Endothelial cell of umbilical vein (primary cell): ENCODE results near the gene CYSLTR2. TPM values are rescaled to one million over a fixed set of nuclear protein-coding genes. Genes with fewer than 3 reads are reported as not detected.

ENCODE experiments used
- BruUV-seq: library from RNA; stranded (reverse); fragments of 400-500 nt; replicated peaks from 2 replicates; lab custom pipeline; 2021; lab: Mats Ljungman, UMichigan
- CTCF ChIA-PET: fragments of 300-600, 350-600 bp; sonication (Branson Sonifier 250); formaldehyde crosslinking; loops from one replicate; lab custom pipeline; 2021; ENCODE audit warnings: antibody characterized with exemption, inconsistent platforms; lab: Charles Lee
- POLR2A ChIA-PET: fragments of 300-600, 350-600 bp; sonication (Branson Sonifier 250); formaldehyde crosslinking; loops from one replicate; lab custom pipeline; 2021; ENCODE audit warnings: antibody characterized with exemption, inconsistent platforms; lab: Charles Lee
- DNase-seq: peaks from one replicate; pipeline ENCODE4 v3.0.0-alpha.2; 2011; ENCODE audit warnings: low read depth, low spot score
- FAIRE-seq: peaks from 2 replicates; lab custom pipeline; 2011; peaks lifted over from hg19 to GRCh38; lab: Jason Lieb, UNC
- H2AFZ ChIP-seq: 2 replicates; pipeline ENCODE4 v1.6.0; 2012; ENCODE audit warnings: low read depth, low read length, control low read depth, inconsistent platforms
- H3K27ac ChIP-seq: 2 replicates; pipeline ENCODE4 v1.5.1; 2011; ENCODE audit warnings: low read depth, mild to moderate bottlenecking, control low read depth, low read length, moderate library complexity; ENCODE audit not compliant: insufficient read depth
- H3K27me3 ChIP-seq, 2 experiments: 2 replicates each; pipeline versions ENCODE4 v1.6.0 to v1.6.1; 2011; ENCODE audit warnings: low read length in 2 of 2, mixed read lengths in 1 of 2; ENCODE audit not compliant: control insufficient read depth in 2 of 2, insufficient read depth in 2 of 2
- H3K36me3 ChIP-seq, 2 experiments: 2 replicates in 1 of 2; 3 replicates in 1 of 2; pipeline ENCODE4 v1.5.1; 2011; ENCODE audit warnings: low read length in 2 of 2, mild to moderate bottlenecking in 1 of 2, moderate library complexity in 1 of 2; ENCODE audit not compliant: control insufficient read depth in 2 of 2, insufficient read depth in 2 of 2; ENCODE audit errors: extremely low read depth in 1 of 2
- H3K4me1 ChIP-seq: 3 replicates; pipeline ENCODE4 v1.5.1; 2011; ENCODE audit warnings: mild to moderate bottlenecking, low read length; ENCODE audit not compliant: control insufficient read depth, insufficient read depth; ENCODE audit errors: extremely low read depth
- H3K4me2 ChIP-seq: 2 replicates; pipeline ENCODE4 v1.6.1; 2011; ENCODE audit warnings: low read length, control low read depth, mixed read lengths; ENCODE audit not compliant: insufficient read depth
- H3K4me3 ChIP-seq, 3 experiments: fragments of 200-600 bp in 1 of 3; sonication (generic), shearing (Covaris generic) in 1 of 3; replicated peaks in 1 of 3; 2 replicates each; pipeline ENCODE4 v1.5.1; 2011 to 2016; ENCODE audit warnings: control low read depth in 3 of 3, low read length in 3 of 3, mild to moderate bottlenecking in 2 of 3, inconsistent platforms in 1 of 3, low read depth in 1 of 3, moderate library complexity in 1 of 3; ENCODE audit not compliant: insufficient read depth in 1 of 3
- H3K79me2 ChIP-seq: 2 replicates; pipeline ENCODE4 v1.6.0; 2012; ENCODE audit warnings: low read length, inconsistent platforms; ENCODE audit not compliant: control insufficient read depth, insufficient read depth
- H3K9ac ChIP-seq: replicated peaks from 2 replicates; pipeline ENCODE3; 2011; ENCODE audit warnings: low read length, control low read depth; ENCODE audit not compliant: insufficient read depth; ENCODE audit errors: extremely low read depth
- H3K9me1 ChIP-seq: replicated peaks from 3 replicates; pipeline ENCODE4 v1.6.0; 2011; ENCODE audit warnings: mild to moderate bottlenecking, low read length; ENCODE audit not compliant: control insufficient read depth, insufficient read depth; ENCODE audit errors: extremely low read depth
- H3K9me3 ChIP-seq: replicated peaks from 2 replicates; pipeline ENCODE4 v1.5.1; 2012; ENCODE audit warnings: low read length, inconsistent platforms; ENCODE audit not compliant: control insufficient read depth, insufficient read depth
- H4K20me1 ChIP-seq: replicated peaks from 2 replicates; pipeline ENCODE3; 2011; ENCODE audit warnings: mild to moderate bottlenecking, low read length; ENCODE audit not compliant: control insufficient read depth, insufficient read depth; ENCODE audit errors: extremely low read depth
- EZH2 ChIP-seq: IDR thresholded peaks from 2 replicates; pipeline ENCODE4 v1.6.1; 2012; ENCODE audit warnings: borderline replicate concordance, low read depth, mild to moderate bottlenecking, moderate library complexity, low read length, inconsistent platforms; ENCODE audit not compliant: severe bottlenecking
- FOS ChIP-seq: IDR thresholded peaks from 2 replicates; pipeline ENCODE4 v1.6.1; 2011; ENCODE audit warnings: mild to moderate bottlenecking, low read length, moderate library complexity, borderline replicate concordance; ENCODE audit not compliant: insufficient read depth
- GATA2 ChIP-seq: IDR thresholded peaks from 2 replicates; pipeline ENCODE4 v1.7.0; 2011; ENCODE audit warnings: low read depth, mild to moderate bottlenecking, moderate library complexity, mixed read lengths, low read length; ENCODE audit not compliant: insufficient read length, insufficient read depth
- JUN ChIP-seq: IDR thresholded peaks from 2 replicates; pipeline ENCODE4 v1.6.1; 2011; ENCODE audit warnings: borderline replicate concordance, low read depth; ENCODE audit not compliant: insufficient read length, insufficient read depth
- MYC ChIP-seq: IDR thresholded peaks from one replicate; pipeline ENCODE4 v1.6.1; 2011; ENCODE audit warnings: mild to moderate bottlenecking, low read depth, low read length
- POLR2A ChIP-seq: IDR thresholded peaks from 2 replicates; pipeline ENCODE4 v1.6.1; 2012; ENCODE audit warnings: low read depth, mild to moderate bottlenecking, control low read depth, low read length
- POLR2AphosphoS5 ChIP-seq: IDR thresholded peaks from 2 replicates; pipeline ENCODE4 v1.6.1; 2012; ENCODE audit warnings: low read depth, mild to moderate bottlenecking, control low read depth, low read length, moderate library complexity; ENCODE audit not compliant: insufficient read depth
- dilution Hi-C: fragments of 300-500 bp; cut with MboI; formaldehyde crosslinking; loops from one replicate; pipeline ENCODE4 v1.15.0; 2019; ENCODE audit warnings: low sequenced_read_pairs; ENCODE audit not compliant: extremely low pct_ligation_motif_present
- intact Hi-C: fragments of 100-400 bp; cut with micrococcal nuclease; formaldehyde crosslinking; loops from one replicate; pipeline ENCODE4 v1.10.0; 2022
- polyA plus RNA-seq, 4 experiments: library from polyadenylated mRNA; depleted of rRNA in 3 of 4; stranded (reverse) in 3 of 4; unstranded in 1 of 4; fragments of >200 nt; gene quantifications; 2 replicates each; pipeline versions ENCODE4 v1.2.1 to v1.2.3, GENCODE V29; 2011 to 2012; ENCODE audit warnings: missing spikeins in 1 of 4
- total RNA-seq: library from RNA; stranded (reverse); gene quantifications from 2 replicates; pipeline ENCODE4 v1.2.3, GENCODE V29; 2021
- TF ChIP-seq, protein P1 (sequence below): IDR thresholded peaks from 2 replicates; pipeline ENCODE4 v1.6.1; 2011; ENCODE audit not compliant: insufficient read depth, insufficient read length
- TF ChIP-seq, protein P2 (sequence below), 2 donors: IDR thresholded peaks; 1 replicate in 1 of 2; 2 replicates in 1 of 2; pipeline ENCODE4 v1.5.1; 2011; ENCODE audit warnings: low read length in 2 of 2, mild to moderate bottlenecking in 2 of 2, moderate library complexity in 2 of 2, control low read depth in 1 of 2, inconsistent platforms in 1 of 2, low read depth in 1 of 2; ENCODE audit not compliant: insufficient read depth in 1 of 2; ENCODE audit errors: extremely low read depth in 1 of 2

The CYSLTR2 gene
- total and polyA plus RNA-seq, 2 donors (not counting 3 experiments of a cell fraction or from before 2014, with no cell fraction given) = 0.10 to 0.31 TPM

DNA sequence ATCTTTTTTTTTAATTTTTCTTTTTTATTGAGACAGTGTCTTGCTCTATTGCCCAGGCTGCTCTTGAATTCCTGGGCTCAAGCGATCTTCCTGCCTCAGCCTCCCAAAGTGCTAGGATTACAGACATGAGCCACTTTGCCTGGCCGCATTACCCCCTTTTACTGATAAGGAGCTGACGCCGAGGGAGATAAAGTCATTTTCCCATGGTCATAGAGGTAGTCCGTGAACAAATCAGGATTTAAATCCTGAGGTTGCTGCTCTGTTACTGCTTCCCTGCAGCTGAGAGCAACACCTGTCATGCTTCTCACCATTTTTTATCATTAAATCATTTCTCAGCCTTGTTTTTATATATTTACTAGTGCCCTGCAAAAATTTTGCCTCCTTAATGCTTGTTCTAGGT is 7.4 kb downstream of the CYSLTR2 start:
- dilution Hi-C loops (no loop called here), intact Hi-C loops (no loop called here)
- Histone ChIP-seq H3K27me3 (peaks cover 2 to 9% of the 10 kb centered on the region in 2 experiments), H2AFZ (no peak overlapping the region), H4K20me1 (no peaks in the 10 kb centered on the region), H3K27ac (no peak overlapping the region), H3K79me2 (no peaks in the 10 kb centered on the region), H3K9ac (no peak overlapping the region), H3K4me1 (no peaks in the 10 kb centered on the region), H3K4me2 (no peak overlapping the region), H3K9me3 (no peaks in the 10 kb centered on the region), H3K4me3 (no peak overlapping the region), H3K36me3 (no peaks in the 10 kb centered on the region), H3K9me1 (no peaks in the 10 kb centered on the region)
- FAIRE-seq = no peak
- DNase-seq = no peak
- ChIA-PET CTCF (interaction anchor here (0.8 kb wide), 1 partner anchor 108 kb away, joined by 3 read pairs; no protein-coding TSS in a partner anchor), POLR2A (no interaction called here)
- TF ChIP-seq POLR2A (no peak), POLR2AphosphoS5 (no peak), JUN (no peak), GATA2 (no peak), EZH2 (no peak), MYC (no peak), FOS (no peak)
- TF ChIP-seq, protein P1, sequence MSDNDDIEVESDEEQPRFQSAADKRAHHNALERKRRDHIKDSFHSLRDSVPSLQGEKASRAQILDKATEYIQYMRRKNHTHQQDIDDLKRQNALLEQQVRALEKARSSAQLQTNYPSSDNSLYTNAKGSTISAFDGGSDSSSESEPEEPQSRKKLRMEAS = no peak
- TF ChIP-seq, protein P2, sequence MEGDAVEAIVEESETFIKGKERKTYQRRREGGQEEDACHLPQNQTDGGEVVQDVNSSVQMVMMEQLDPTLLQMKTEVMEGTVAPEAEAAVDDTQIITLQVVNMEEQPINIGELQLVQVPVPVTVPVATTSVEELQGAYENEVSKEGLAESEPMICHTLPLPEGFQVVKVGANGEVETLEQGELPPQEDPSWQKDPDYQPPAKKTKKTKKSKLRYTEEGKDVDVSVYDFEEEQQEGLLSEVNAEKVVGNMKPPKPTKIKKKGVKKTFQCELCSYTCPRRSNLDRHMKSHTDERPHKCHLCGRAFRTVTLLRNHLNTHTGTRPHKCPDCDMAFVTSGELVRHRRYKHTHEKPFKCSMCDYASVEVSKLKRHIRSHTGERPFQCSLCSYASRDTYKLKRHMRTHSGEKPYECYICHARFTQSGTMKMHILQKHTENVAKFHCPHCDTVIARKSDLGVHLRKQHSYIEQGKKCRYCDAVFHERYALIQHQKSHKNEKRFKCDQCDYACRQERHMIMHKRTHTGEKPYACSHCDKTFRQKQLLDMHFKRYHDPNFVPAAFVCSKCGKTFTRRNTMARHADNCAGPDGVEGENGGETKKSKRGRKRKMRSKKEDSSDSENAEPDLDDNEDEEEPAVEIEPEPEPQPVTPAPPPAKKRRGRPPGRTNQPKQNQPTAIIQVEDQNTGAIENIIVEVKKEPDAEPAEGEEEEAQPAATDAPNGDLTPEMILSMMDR (IDR thresholded peaks at IDR 0.05; ENCODE audit: extremely low read depth in 1 of 2, insufficient read depth in 1 of 2, low read depth in 1 of 2, low read length in 2 of 2) = no peak
- BruUV-seq = no TSS peak
